ENCODE data around the gene SLC39A6. TPM values are rescaled to one million over a fixed set of nuclear protein-coding genes. Genes with fewer than 3 reads are reported as not detected.

Gene SLC39A6
- total RNA-seq, 1 experiment from 2014 or later, result 47.6 TPM

- H3K27ac ChIP-seq (ENCODE audit: low read length), result no peak overlapping the region
- H3K27me3 ChIP-seq (ENCODE audit: control insufficient read depth, insufficient read depth, low read length), result no peaks in the 10 kb centered on the region
- peaks cover 5% of the 10 kb centered on the region; the same call in 1 of the 2 replicates for H3K36me3 ChIP-seq (ENCODE audit: control insufficient read depth, insufficient read depth, low read length)
- intact Hi-C loops (cut with micrococcal nuclease; ENCODE audit: unreplicated experiment) (no loop called here), in situ Hi-C loops (cut with HindIII; ENCODE audit: low pct_unique_long_range_greater_than_20kb, low sequenced_read_pairs) (no loop called here)
- no peak overlapping the region for H3K4me3 ChIP-seq (ENCODE audit: low read depth in 2 of 2, low read length in 2 of 2)
- ATAC-seq, result no peak
- ChIA-PET POLR2A (interaction anchor here (0.6 kb wide), 1 partner anchor 35 kb away, joined by 7 read pairs; no protein-coding TSS in a partner anchor), CTCF (no interaction called here)
- no peak for DNase-seq (ENCODE audit: low read depth, low spot score)
- no peaks in the 10 kb centered on the region; the same call in 1 of the 2 replicates for H3K4me1 ChIP-seq (ENCODE audit: control insufficient read depth, insufficient read depth, low read length)
- BruUV-seq (replicated peaks), result no TSS peak
- no peaks in the 10 kb centered on the region for H3K9me3 ChIP-seq (ENCODE audit: control insufficient read depth, insufficient read depth, low read depth, low read length)
- TF ChIP-seq POLR2AphosphoS5 (IDR thresholded peaks at IDR 0.05; ENCODE audit: low read depth, low read length) (no peak), SIN3A (IDR thresholded peaks at IDR 0.05; ENCODE audit: borderline replicate concordance, insufficient read depth, low read depth, low read length) (no peak), TCF7L2 (IDR thresholded peaks at IDR 0.05; ENCODE audit: low read depth, low read length) (no peak), REST (IDR thresholded peaks at IDR 0.05; ENCODE audit: insufficient read depth in 1 of 2, low read depth in 2 of 2, low read length in 1 of 2) (no peak), CTCF (IDR thresholded peaks at IDR 0.05) (no peak)
These were observed 64.9 kb downstream of the SLC39A6 start for GRCh38 chr18:36064027-36064808.

- POLR2A ChIA-PET, result no interaction called here
- no peaks in the 10 kb centered on the region; the same call in 1 of the 2 replicates for H3K4me1 ChIP-seq (ENCODE audit: control insufficient read depth, insufficient read depth, low read length)
- no peaks in the 10 kb centered on the region for H3K36me3 ChIP-seq (ENCODE audit: control insufficient read depth, insufficient read depth, low read length)
- TF ChIP-seq POLR2AphosphoS5 (IDR thresholded peaks at IDR 0.05; ENCODE audit: low read depth, low read length), result no peak
- TF ChIP-seq REST (IDR thresholded peaks at IDR 0.05; ENCODE audit: insufficient read depth in 1 of 2, low read depth in 2 of 2, low read length in 1 of 2), result no peak
- no peak for TF ChIP-seq CTCF (IDR thresholded peaks at IDR 0.05)
- no peak for TF ChIP-seq TCF7L2 (IDR thresholded peaks at IDR 0.05; ENCODE audit: low read depth, low read length)
- no peak for TF ChIP-seq SIN3A (IDR thresholded peaks at IDR 0.05; ENCODE audit: borderline replicate concordance, insufficient read depth, low read depth, low read length)
- DNase-seq (ENCODE audit: low read depth, low spot score) (no peak), ATAC-seq (no peak)
- CTCF ChIA-PET, result no interaction called here
- no peak overlapping the region for H3K27ac ChIP-seq (ENCODE audit: low read length)
- in situ Hi-C loops (cut with HindIII; ENCODE audit: low pct_unique_long_range_greater_than_20kb, low sequenced_read_pairs) (no loop called here), intact Hi-C loops (cut with micrococcal nuclease; ENCODE audit: unreplicated experiment) (no loop called here)
- H3K9me3 ChIP-seq (ENCODE audit: control insufficient read depth, insufficient read depth, low read depth, low read length), result no peaks in the 10 kb centered on the region
- no peaks in the 10 kb centered on the region for H3K27me3 ChIP-seq (ENCODE audit: control insufficient read depth, insufficient read depth, low read length)
- H3K4me3 ChIP-seq (ENCODE audit: low read depth in 2 of 2, low read length in 2 of 2), result no peak overlapping the region
- no TSS peak for BruUV-seq (replicated peaks)
These were observed 70.5 kb downstream of the SLC39A6 start for GRCh38 chr18:36058674-36059073.

Data from Panc1 (cell line).